ENCODE data around the gene C1orf167. TPM values are rescaled to one million over a fixed set of nuclear protein-coding genes. Genes with fewer than 3 reads are reported as not detected.

C1orf167 gene
- total RNA-seq, 1 donor from 2014 or later, result not detected

DNA sequence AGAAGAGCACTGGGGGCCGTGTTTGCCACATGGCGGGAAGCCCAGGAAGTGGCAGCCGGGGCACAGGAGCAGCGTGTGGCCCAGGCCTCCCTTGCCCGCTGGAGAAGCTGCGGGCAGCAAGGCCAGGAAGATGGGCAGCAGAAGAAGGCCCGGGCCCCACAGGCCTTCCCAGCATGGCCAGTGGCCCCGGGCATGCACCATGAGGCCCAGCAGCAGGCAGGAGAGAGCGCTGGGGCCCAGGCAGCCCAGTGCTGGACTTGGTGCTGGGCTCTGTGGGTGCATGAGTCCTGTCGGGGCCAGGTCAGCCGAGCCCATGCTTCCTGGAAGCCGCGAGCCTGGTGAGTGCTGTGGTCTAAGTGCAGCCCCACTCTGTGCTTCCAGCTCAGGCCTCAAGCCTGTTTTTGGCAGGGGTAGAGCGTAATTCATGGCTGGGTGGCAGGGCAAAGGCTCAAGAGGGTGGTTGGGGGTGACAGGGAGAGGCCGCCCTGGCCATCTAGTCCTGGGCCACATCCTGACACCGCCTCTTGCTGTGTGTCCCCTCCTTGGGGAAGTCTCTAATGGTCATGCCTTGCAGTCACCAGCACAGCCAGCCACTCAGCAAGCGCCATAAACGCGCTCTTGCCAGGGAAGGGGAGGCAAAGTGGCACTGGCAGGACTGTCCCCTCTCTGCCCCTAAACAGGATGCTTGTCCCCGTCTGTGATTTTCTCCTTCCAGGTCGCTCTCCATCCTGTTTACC is 22.4 kb downstream of the C1orf167 start:
- H3K4me1 Mint-ChIP-seq, result peaks cover 13% of the 10 kb centered on the region
- H3K4me2 ChIP-seq, result peak overlapping the region; percentile 68
- H3K9ac ChIP-seq, result no peak overlapping the region

DNA sequence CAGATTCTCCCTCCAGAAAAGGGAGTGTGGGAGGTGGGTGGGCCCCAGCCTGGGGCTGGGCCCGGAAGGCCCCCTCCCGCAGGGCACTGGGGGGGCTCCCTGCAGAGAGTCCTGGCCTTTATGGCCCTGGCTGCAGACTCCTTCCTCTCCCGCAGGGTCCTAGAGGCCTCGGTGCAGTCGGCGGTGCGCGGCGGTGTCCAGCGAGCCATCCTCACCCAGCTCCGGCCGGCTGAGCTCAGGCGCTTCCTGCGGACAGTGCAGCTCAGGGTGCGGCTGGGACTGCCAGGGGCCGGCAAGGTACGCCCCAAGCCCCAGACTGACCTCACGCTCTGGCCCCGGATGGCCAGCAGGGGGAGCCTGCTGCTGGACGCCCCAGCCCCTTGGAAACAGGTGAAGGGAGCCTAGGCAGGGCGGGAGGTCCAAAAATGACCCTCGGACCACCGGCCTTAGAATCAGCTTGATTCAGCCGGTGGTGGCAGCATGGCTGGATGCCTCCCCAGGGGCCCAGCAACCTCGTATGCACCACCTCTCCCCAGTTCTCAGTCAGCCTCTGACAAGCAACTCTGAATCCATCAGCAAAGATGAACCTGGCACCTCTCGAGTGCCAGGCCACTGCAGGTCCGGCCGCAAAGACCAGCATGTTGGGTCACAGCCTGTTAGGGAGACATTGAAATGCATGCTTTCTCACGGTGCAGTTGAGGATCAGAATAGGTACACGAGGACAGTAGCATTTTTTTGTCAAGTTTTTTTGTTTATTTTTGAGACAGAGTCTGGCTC is 23.2 kb downstream of the C1orf167 start:
- DNase-seq (ENCODE audit: low spot score), result peak; percentile 90
- peak overlapping the region; percentile 68 for H3K4me2 ChIP-seq
- Mint-ChIP-seq H3K9me3 (no peaks in the 10 kb centered on the region), H3K4me1 (peaks cover 13% of the 10 kb centered on the region), H3K27me3 (ENCODE audit: insufficient read depth, low read depth) (peaks cover 4% of the 10 kb centered on the region), H3K27ac (peak overlapping the region; percentile 68), H3K4me3 (peak overlapping the region; percentile 48), H3K36me3 (no peaks in the 10 kb centered on the region)
- H3K79me2 ChIP-seq (ENCODE audit: low read depth), result no peaks in the 10 kb centered on the region
- H3K4me3 ChIP-seq, result peak overlapping the region; percentile 21
- no peak overlapping the region for H3K27ac ChIP-seq
- H2AFZ ChIP-seq (replicated peaks), result no peak overlapping the region
- peaks cover 13% of the 10 kb centered on the region for H3F3A ChIP-seq (ENCODE audit: low read depth)
- no peak for TF ChIP-seq EZH2 (IDR thresholded peaks at IDR 0.05)
- TF ChIP-seq, protein P1, sequence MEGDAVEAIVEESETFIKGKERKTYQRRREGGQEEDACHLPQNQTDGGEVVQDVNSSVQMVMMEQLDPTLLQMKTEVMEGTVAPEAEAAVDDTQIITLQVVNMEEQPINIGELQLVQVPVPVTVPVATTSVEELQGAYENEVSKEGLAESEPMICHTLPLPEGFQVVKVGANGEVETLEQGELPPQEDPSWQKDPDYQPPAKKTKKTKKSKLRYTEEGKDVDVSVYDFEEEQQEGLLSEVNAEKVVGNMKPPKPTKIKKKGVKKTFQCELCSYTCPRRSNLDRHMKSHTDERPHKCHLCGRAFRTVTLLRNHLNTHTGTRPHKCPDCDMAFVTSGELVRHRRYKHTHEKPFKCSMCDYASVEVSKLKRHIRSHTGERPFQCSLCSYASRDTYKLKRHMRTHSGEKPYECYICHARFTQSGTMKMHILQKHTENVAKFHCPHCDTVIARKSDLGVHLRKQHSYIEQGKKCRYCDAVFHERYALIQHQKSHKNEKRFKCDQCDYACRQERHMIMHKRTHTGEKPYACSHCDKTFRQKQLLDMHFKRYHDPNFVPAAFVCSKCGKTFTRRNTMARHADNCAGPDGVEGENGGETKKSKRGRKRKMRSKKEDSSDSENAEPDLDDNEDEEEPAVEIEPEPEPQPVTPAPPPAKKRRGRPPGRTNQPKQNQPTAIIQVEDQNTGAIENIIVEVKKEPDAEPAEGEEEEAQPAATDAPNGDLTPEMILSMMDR (IDR thresholded peaks at IDR 0.05), result peak; percentile 88
- H3K4me1 ChIP-seq, result peaks cover 15% of the 10 kb centered on the region
- H3K36me3 ChIP-seq, result no peaks in the 10 kb centered on the region
- no peaks in the 10 kb centered on the region for H3K27me3 ChIP-seq
- no peaks in the 10 kb centered on the region for H3K9me3 ChIP-seq (ENCODE audit: low read depth)
- no peaks in the 10 kb centered on the region for H4K20me1 ChIP-seq (ENCODE audit: low read depth)
- no peak overlapping the region for H3K9ac ChIP-seq

More for the DNA sequence above, 22.4 kb downstream of the C1orf167 start:
- Histone ChIP-seq H3K4me1 (peaks cover 15% of the 10 kb centered on the region), H4K20me1 (ENCODE audit: low read depth) (no peaks in the 10 kb centered on the region), H3K79me2 (ENCODE audit: low read depth) (no peaks in the 10 kb centered on the region), H3K4me3 (peak overlapping the region; percentile 21), H3F3A (ENCODE audit: low read depth) (peaks cover 13% of the 10 kb centered on the region), H3K27ac (no peak overlapping the region), H3K27me3 (no peaks in the 10 kb centered on the region), H3K9me3 (ENCODE audit: low read depth) (no peaks in the 10 kb centered on the region), H2AFZ (replicated peaks) (no peak overlapping the region), H3K36me3 (no peaks in the 10 kb centered on the region)
- Mint-ChIP-seq H3K36me3 (no peaks in the 10 kb centered on the region), H3K27ac (no peak overlapping the region), H3K27me3 (ENCODE audit: insufficient read depth, low read depth) (peaks cover 4% of the 10 kb centered on the region), H3K4me3 (no peak overlapping the region), H3K9me3 (no peaks in the 10 kb centered on the region)
- TF ChIP-seq EZH2 (IDR thresholded peaks at IDR 0.05) (no peak), EZH2phosphoT487 (IDR thresholded peaks at IDR 0.05) (no peak)
- TF ChIP-seq, protein P1 (IDR thresholded peaks at IDR 0.05), result no peak
- DNase-seq (ENCODE audit: low spot score), result peak; percentile 1

DNA sequence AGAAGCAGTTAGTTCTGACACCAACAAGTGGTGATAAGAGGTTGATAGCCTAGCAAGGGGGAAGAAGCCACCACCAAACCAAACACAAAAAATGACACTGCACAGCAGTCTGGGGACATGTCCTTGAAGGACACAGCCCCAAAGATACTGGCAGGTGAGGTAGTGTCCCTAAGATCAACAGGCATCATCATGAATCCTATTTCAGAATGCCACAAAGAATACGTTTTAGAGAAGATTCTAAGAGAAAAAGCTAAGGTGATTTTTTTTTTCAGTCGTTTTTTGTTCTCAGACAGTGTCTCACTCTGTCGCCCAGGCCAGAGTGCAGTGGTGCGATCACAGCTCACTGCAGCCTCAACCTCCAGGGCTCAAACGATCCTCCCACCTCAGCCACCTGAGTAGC is 24.2 kb downstream of the C1orf167 start:
- H3K27me3 Mint-ChIP-seq (ENCODE audit: insufficient read depth, low read depth), result peaks cover 4% of the 10 kb centered on the region
- Histone ChIP-seq H2AFZ (replicated peaks) (no peak overlapping the region), H3K9me3 (ENCODE audit: low read depth) (no peaks in the 10 kb centered on the region), H3F3A (ENCODE audit: low read depth) (peaks cover 13% of the 10 kb centered on the region), H3K4me2 (no peak overlapping the region), H3K4me3 (no peak overlapping the region), H4K20me1 (ENCODE audit: low read depth) (no peaks in the 10 kb centered on the region), H3K9ac (no peak overlapping the region), H3K79me2 (ENCODE audit: low read depth) (no peaks in the 10 kb centered on the region), H3K36me3 (no peaks in the 10 kb centered on the region), H3K27me3 (no peaks in the 10 kb centered on the region), H3K27ac (no peak overlapping the region), H3K4me1 (peaks cover 15% of the 10 kb centered on the region)
- peaks cover 10% of the 10 kb centered on the region for H3K4me1 Mint-ChIP-seq
- no peak for DNase-seq (ENCODE audit: low spot score)
- TF ChIP-seq, protein P1 (IDR thresholded peaks at IDR 0.05), result no peak
- TF ChIP-seq EZH2 (IDR thresholded peaks at IDR 0.05), result no peak
- TF ChIP-seq EZH2phosphoT487 (IDR thresholded peaks at IDR 0.05), result no peak
- no peak overlapping the region for H3K27ac Mint-ChIP-seq
- H3K4me3 Mint-ChIP-seq, result no peak overlapping the region
- no peaks in the 10 kb centered on the region for H3K9me3 Mint-ChIP-seq
- H3K36me3 Mint-ChIP-seq, result peaks cover 3% of the 10 kb centered on the region
